GM10266 (cell line): Measurements from ENCODE around the gene MYLK.

Experiments
- DNase-seq: peaks from one replicate; pipeline ENCODE4 v3.0.0; 2012; ENCODE audit errors: extremely low spot score
- CTCF ChIP-seq: IDR thresholded peaks from 2 replicates; pipeline ENCODE4 v1.5.1; 2012; ENCODE audit warnings: mild to moderate bottlenecking, low read depth; ENCODE audit not compliant: control insufficient read depth, insufficient read depth; ENCODE audit errors: missing control alignments

Gene MYLK

DNA sequence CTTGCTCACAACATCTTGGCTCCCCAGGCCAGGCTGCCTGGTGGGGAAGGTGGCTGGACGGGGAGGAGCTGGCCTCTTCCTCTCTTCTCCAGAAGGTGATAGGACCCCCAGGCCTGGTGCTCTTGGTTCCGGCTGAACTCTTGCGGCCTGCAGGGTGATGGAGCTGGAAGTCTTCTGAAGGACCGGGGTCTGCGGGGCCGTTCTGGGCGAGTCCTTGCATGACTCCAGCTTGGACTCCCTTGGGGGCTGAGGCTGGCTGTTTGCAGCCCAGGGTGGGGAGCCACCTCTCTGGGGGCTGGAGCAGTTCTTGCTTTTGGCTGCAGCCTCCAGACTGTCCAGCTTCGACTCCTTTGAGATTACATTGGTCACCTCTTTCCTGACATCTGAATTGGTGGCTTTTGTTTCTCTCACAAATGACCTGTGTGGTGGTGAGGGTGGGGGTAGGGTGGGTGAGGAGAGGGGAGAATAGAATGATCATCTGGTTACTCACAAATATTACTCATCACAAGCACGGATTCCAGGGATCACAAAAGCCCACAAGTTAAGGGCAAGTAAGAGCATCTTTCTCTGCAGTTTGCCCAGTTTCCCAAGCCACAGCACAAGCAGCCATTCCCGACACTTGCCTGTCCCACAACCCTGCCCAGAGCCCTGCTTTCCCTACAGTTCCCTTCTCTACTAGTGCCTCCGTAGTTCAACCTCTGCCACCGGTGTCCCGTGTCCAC is 150.2 kb downstream of the MYLK start:
- no peak for TF ChIP-seq CTCF
- DNase-seq, result no peak

DNA sequence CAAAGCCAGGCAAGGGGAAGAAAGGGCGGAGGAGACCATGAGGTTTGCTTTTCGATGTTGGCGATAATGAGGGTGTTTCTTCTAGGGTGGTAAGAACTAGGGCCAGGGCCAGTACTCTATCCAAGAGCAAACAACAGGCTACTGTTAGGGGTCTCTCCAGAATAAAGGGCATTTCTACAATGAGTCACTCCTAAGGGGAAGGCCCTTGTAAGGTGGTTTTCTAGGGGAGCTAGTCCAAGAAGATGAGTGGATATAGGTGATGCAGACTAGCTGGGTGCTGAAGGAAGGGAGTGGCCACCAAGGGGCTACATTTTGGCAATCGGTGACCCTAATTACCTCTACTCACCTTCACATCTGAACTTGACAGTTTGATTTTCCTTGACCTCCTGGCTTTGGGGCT is 150.8 kb downstream of the MYLK start:
- TF ChIP-seq CTCF, result no peak
- DNase-seq, result no peak

- no peak for DNase-seq
- TF ChIP-seq CTCF, result no peak
These were observed 151.7 kb downstream of the MYLK start for GRCh38 chr3:123732447-123732846.

- no peak for TF ChIP-seq CTCF
- DNase-seq, result no peak
These were observed 153.3 kb downstream of the MYLK start for GRCh38 chr3:123730829-123731228.

- TF ChIP-seq CTCF, result no peak
These were observed 155.1 kb downstream of the MYLK start for GRCh38 chr3:123728991-123729390.

DNA sequence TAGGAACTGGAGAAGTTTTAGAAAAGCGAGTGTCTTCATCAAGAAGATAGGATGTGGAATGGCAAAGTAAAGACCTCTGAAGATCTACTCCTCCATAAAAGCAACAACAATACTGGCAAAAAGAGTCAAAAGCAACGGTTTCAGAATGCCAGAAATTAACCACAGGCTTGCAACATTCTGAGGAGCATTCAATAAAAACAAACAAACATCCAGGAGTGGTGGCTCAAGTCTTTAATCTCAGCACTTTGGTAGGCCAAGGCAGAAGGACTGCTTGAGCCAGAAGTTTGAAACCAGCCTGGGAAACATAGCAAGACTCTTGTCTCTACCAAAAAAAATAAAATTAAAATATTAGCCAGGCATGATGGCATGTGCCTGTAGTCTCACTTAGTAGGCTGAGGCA is 156.1 kb downstream of the MYLK start:
- DNase-seq, result no peak
- no peak for TF ChIP-seq CTCF

More at GRCh38 chr3:123728991-123729390, 155.1 kb downstream of the MYLK start:
- no peak for DNase-seq

- TF ChIP-seq CTCF, result no peak
- no peak for DNase-seq
These were observed 158.3 kb downstream of the MYLK start for GRCh38 chr3:123725652-123726400.
